HepG2 (cell line): Measurements from ENCODE around the gene TEKT5.

Source experiments
- PTBP1 ChIP-seq: fragments of 200-400 bp; formaldehyde crosslinking; IDR thresholded peaks from 2 replicates; pipeline ENCODE4 v1.6.1; 2018; ENCODE audit warnings: low read length, low read depth; ENCODE audit not compliant: poor library complexity, severe bottlenecking
- TBP ChIP-seq: sonication (generic); formaldehyde crosslinking; IDR thresholded peaks from 2 replicates; pipeline ENCODE4 v1.5.0; 2020; ENCODE audit warnings: missing genetic modification reagents
- XRCC5 ChIP-seq: fragments of 200-400 bp; formaldehyde crosslinking; optimal IDR thresholded peaks from 2 replicates; pipeline ENCODE3; 2017; ENCODE audit warnings: mild to moderate bottlenecking, low read length
- ZNF605 ChIP-seq: sonication (generic); formaldehyde crosslinking; IDR thresholded peaks from 2 replicates; pipeline ENCODE4 v1.8.0; 2022; ENCODE audit warnings: mild to moderate bottlenecking, missing genetic modification reagents
- TF ChIP-seq, protein P1 (sequence below): sonication (generic); formaldehyde crosslinking; IDR thresholded peaks from 2 replicates; pipeline ENCODE4 v1.5.1; 2020; ENCODE audit warnings: missing genetic modification reagents, mild to moderate bottlenecking, borderline replicate concordance

DNA sequence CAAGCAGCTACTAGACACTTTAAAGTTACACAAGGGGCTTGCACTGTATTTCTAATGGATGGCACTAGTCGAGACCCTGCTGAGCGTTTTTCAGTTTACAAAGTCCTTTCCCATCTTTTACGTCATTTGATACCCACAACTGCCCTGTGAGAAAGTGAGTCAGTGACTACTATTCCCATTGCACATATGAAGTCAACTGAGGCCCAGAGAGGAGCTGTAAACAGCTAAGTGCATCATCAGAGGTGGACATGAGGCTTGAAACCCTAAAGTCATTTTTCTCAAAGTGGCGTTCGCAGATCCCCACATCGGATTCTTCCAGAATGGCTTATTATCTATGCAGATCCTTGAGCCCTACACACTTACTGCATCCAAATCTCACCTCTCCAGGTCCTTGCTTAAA is 50.6 kb downstream of the TEKT5 start:
- no peak for TF ChIP-seq PTBP1
- no peak for TF ChIP-seq TBP (CRISPR knock-in tag)
- TF ChIP-seq, protein P1, sequence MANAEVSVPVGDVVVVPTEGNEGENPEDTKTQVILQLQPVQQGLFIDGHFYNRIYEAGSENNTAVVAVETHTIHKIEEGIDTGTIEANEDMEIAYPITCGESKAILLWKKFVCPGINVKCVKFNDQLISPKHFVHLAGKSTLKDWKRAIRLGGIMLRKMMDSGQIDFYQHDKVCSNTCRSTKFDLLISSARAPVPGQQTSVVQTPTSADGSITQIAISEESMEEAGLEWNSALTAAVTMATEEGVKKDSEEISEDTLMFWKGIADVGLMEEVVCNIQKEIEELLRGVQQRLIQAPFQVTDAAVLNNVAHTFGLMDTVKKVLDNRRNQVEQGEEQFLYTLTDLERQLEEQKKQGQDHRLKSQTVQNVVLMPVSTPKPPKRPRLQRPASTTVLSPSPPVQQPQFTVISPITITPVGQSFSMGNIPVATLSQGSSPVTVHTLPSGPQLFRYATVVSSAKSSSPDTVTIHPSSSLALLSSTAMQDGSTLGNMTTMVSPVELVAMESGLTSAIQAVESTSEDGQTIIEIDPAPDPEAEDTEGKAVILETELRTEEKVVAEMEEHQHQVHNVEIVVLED (CRISPR knock-in tag): no peak
- TF ChIP-seq XRCC5: no peak
- no peak for TF ChIP-seq ZNF605 (CRISPR knock-in tag)
